Measurements from ENCODE around the gene POM121L12.

The POM121L12 gene

DNA sequence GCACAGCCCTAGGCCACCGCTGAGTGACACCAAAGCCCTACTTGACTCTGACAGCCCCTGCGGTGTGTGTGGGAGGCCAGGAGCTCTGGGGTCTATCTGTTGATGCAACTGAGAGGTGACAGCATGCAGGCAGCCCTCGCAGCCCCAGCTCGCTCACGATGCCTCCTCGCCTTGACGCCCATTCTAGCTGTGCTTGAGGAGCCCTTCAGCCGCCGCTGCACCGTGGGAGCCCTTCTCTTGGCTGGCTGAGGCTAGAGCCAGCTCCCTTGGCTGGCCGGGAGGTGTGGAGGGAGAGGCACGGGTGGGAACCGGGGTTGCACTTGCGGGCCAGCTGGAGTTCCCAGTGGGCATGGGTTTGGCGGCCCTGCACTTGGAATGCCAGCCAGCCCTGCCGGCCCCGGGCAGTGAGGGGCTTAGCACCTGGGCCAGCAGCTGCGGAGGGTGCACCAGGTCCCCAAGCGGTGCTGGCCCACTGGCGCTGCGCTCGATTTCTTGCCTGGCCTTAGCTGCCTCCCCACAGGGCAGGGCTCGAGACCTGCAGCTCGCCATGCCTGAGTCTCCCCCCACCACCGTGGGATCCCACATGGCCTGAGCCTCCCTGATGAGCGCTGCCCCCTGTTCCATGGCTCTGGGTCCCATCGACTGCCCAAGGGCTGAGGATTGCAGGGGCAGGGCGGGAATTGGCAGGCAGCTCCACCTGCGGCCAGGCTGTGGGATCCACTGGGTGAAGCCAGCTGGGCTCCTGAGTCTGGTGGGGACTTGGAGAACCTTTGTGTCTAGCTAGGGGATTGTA is 31.6 kb upstream of the POM121L12 start:
- TF ChIP-seq, protein P1, sequence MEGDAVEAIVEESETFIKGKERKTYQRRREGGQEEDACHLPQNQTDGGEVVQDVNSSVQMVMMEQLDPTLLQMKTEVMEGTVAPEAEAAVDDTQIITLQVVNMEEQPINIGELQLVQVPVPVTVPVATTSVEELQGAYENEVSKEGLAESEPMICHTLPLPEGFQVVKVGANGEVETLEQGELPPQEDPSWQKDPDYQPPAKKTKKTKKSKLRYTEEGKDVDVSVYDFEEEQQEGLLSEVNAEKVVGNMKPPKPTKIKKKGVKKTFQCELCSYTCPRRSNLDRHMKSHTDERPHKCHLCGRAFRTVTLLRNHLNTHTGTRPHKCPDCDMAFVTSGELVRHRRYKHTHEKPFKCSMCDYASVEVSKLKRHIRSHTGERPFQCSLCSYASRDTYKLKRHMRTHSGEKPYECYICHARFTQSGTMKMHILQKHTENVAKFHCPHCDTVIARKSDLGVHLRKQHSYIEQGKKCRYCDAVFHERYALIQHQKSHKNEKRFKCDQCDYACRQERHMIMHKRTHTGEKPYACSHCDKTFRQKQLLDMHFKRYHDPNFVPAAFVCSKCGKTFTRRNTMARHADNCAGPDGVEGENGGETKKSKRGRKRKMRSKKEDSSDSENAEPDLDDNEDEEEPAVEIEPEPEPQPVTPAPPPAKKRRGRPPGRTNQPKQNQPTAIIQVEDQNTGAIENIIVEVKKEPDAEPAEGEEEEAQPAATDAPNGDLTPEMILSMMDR (IDR thresholded peaks at IDR 0.05; ENCODE audit: insufficient read depth, missing control alignments) = no peak
- no peak for FAIRE-seq
- no peak for DNase-seq (ENCODE audit: insufficient read length, low spot score)

DNA sequence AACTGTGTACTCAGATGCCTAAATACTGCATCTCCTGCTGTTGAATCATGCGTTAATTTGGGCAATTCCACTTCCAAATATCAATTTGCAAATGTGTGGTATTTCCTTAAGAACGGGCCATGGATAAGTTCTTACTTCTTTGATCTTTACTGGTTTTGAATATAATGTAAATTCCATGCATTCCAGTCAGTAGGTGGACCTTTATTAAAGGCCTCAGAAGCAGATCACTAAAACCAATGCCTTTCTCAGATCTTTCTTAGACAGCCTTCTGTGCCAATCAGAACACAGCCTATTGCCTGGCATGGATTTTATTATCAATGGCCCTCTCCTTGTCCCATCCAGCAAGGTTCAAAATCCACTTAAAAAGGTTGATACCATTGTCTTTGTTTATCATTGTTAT is 21.5 kb upstream of the POM121L12 start:
- FAIRE-seq = no peak
- DNase-seq (ENCODE audit: insufficient read length, low spot score) = no peak
- TF ChIP-seq, protein P1 (IDR thresholded peaks at IDR 0.05; ENCODE audit: insufficient read depth, missing control alignments) = no peak

GRCh38 chr7:53015463-53015862 is 20.0 kb upstream of the POM121L12 start:
- DNase-seq (ENCODE audit: insufficient read length, low spot score) = no peak
- no peak for FAIRE-seq
- TF ChIP-seq, protein P1 (IDR thresholded peaks at IDR 0.05; ENCODE audit: insufficient read depth, missing control alignments) = no peak

GRCh38 chr7:53022893-53023292 is 12.5 kb upstream of the POM121L12 start:
- DNase-seq (ENCODE audit: insufficient read length, low spot score) (no peak), FAIRE-seq (no peak)
- TF ChIP-seq, protein P1 (IDR thresholded peaks at IDR 0.05; ENCODE audit: insufficient read depth, missing control alignments) = no peak

DNA sequence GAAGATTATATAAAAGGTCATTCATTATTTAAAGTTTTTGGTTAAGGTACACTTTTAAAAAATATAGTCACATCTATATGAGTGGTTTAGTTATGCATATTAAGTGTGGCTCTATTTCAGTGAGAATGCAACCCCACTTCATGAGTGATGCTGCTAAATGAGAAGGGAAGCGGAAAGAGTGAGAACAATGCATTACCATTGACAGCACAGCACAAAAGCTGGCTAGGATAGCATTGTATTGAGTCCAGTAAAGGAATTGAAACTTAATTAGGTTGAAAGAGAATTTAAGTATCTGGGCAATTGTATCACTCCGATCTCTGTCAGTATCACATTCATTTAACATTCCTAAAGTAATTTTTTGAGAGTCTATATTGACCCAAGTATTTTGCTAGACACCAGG is 13.2 kb downstream of the POM121L12 start:
- TF ChIP-seq, protein P1 (IDR thresholded peaks at IDR 0.05; ENCODE audit: insufficient read depth, missing control alignments) = no peak
- DNase-seq (ENCODE audit: insufficient read length, low spot score) = no peak
- FAIRE-seq = no peak

DNA sequence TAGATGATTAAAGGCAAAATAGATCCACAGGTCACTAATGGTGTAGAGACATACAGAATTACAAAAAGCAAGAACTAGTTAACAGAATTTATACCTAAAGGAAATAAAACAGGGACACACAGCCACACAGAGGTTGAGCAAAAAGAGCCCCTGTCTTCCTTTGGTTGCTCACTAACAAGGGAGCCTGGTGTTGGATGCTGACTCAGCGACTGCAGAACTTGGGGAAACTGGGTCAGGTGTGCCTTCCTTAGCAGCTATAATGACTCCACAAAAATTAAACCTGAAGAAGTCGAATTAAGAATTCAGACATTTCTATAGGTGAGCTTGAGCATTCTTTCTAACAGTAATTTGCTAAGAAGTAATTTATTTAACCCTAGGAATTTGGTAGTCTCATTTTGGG is 15.0 kb downstream of the POM121L12 start:
- TF ChIP-seq, protein P1 (IDR thresholded peaks at IDR 0.05; ENCODE audit: insufficient read depth, missing control alignments) = no peak
- no peak for FAIRE-seq
- no peak for DNase-seq (ENCODE audit: insufficient read length, low spot score)

DNA sequence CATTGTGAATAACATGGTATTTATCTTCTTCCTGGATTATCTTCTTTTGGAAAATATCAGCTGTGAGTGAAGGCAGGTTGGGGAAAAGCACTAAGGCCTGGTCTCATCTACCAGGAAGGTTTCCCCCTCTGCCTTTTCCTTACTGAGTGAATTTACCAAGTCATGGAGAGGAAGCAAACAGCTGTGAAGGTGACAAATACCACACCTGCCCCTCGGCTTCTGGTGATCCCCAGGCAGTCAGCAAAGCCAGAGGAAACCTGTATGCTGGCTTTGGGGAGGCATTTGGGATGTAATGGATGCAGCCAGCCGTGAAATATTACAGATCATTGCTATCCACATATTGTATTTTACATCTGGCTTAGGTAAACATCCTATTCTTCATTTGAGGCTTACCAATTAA is 24.2 kb downstream of the POM121L12 start:
- DNase-seq (ENCODE audit: insufficient read length, low spot score) (no peak), FAIRE-seq (no peak)
- TF ChIP-seq, protein P1 (IDR thresholded peaks at IDR 0.05; ENCODE audit: insufficient read depth, missing control alignments) = no peak
